Panc1 (cell line): ENCODE results near the gene ADCYAP1R1. TPM values are rescaled to one million over a fixed set of nuclear protein-coding genes. Genes with fewer than 3 reads are reported as not detected.

ENCODE experiments used
- ATAC-seq: fragments of 200-7000 bp; cut with Tn5 transposase; 2 replicates; pipeline ENCODE4 v1.9.1; 2020; ENCODE audit warnings: mild to moderate bottlenecking, moderate library complexity
- BruUV-seq: library from RNA; stranded (reverse); fragments of 400-500 nt; replicated peaks from 2 replicates; lab custom pipeline; 2021; lab: Mats Ljungman, UMichigan
- CTCF ChIA-PET: fragments of 300-600 bp; sonication (Branson Sonifier 250); formaldehyde crosslinking; loops from one replicate; lab custom pipeline; 2022; ENCODE audit warnings: antibody characterized with exemption; lab: Charles Lee
- POLR2A ChIA-PET: fragments of 300-600 bp; sonication (Branson Sonifier 250); formaldehyde crosslinking; loops from one replicate; lab custom pipeline; 2022; ENCODE audit warnings: antibody characterized with exemption; lab: Charles Lee
- DNase-seq: peaks from one replicate; pipeline ENCODE4 v3.0.0-alpha.2; 2010; ENCODE audit warnings: low read depth, low spot score
- H3K27ac ChIP-seq: 2 replicates; pipeline ENCODE4 v1.5.1; 2011; ENCODE audit warnings: mild to moderate bottlenecking, low read length, inconsistent platforms
- H3K27me3 ChIP-seq: fragments of 200-500 bp; sonication (Bioruptor generic); 2 replicates; pipeline ENCODE4 v1.6.0; 2014; ENCODE audit warnings: low read length, inconsistent platforms; ENCODE audit not compliant: control insufficient read depth, insufficient read depth
- H3K36me3 ChIP-seq: fragments of 200-500 bp; sonication (Bioruptor generic); 2 replicates; pipeline ENCODE4 v1.5.1; 2014; ENCODE audit warnings: inconsistent platforms, mild to moderate bottlenecking, low read length, moderate library complexity; ENCODE audit not compliant: control insufficient read depth, insufficient read depth
- H3K4me1 ChIP-seq: 2 replicates; pipeline ENCODE4 v1.5.1; 2011; ENCODE audit warnings: inconsistent platforms, mild to moderate bottlenecking, low read length, moderate library complexity; ENCODE audit not compliant: control insufficient read depth, insufficient read depth
- H3K4me3 ChIP-seq, 2 experiments: 2 replicates each; pipeline ENCODE4 v1.5.1; 2011 to 2012; ENCODE audit warnings: low read depth in 2 of 2, low read length in 2 of 2, mild to moderate bottlenecking in 2 of 2, inconsistent platforms in 1 of 2, moderate library complexity in 1 of 2
- H3K9me3 ChIP-seq: fragments of 200-500 bp; sonication (Bioruptor generic); 2 replicates; pipeline ENCODE4 v1.5.1; 2014; ENCODE audit warnings: low read depth, mild to moderate bottlenecking, inconsistent platforms, low read length, moderate library complexity; ENCODE audit not compliant: control insufficient read depth, insufficient read depth
- POLR2AphosphoS5 ChIP-seq: IDR thresholded peaks from 2 replicates; pipeline ENCODE4 v1.6.1; 2012; ENCODE audit warnings: mild to moderate bottlenecking, low read depth, low read length, moderate library complexity
- SIN3A ChIP-seq: IDR thresholded peaks from 2 replicates; pipeline ENCODE4 v1.6.1; 2012; ENCODE audit warnings: low read depth, mild to moderate bottlenecking, low read length, moderate library complexity, borderline replicate concordance; ENCODE audit not compliant: insufficient read depth
- TCF7L2 ChIP-seq: IDR thresholded peaks from 2 replicates; pipeline ENCODE4 v1.6.1; 2011; ENCODE audit warnings: mild to moderate bottlenecking, low read depth, low read length, inconsistent platforms
- in situ Hi-C: cut with HindIII; loops from 2 replicates; pipeline ENCODE4 v1.10.0; 2016; ENCODE audit warnings: low sequenced_read_pairs, low pct_unique_long_range_greater_than_20kb
- intact Hi-C: fragments of 100-400 bp; cut with micrococcal nuclease; formaldehyde crosslinking; loops from one replicate; pipeline ENCODE4 v1.10.0; 2022; ENCODE audit not compliant: unreplicated experiment
- total RNA-seq: library from RNA; stranded (reverse); gene quantifications from one replicate; pipeline ENCODE4 v1.2.1, GENCODE V29; 2021; ENCODE audit not compliant: unreplicated experiment
- TF ChIP-seq, protein P1 (sequence below): fragments of 450-650 bp; IDR thresholded peaks from 2 replicates; pipeline ENCODE4 v1.5.1; 2017; ENCODE audit warnings: mild to moderate bottlenecking
- TF ChIP-seq, protein P2 (sequence below), 2 experiments: IDR thresholded peaks; 2 replicates each; pipeline ENCODE4 v1.6.1; 2011 to 2012; ENCODE audit warnings: low read depth in 2 of 2, control low read depth in 1 of 2, low read length in 1 of 2, mild to moderate bottlenecking in 1 of 2, moderate library complexity in 1 of 2; ENCODE audit not compliant: insufficient read depth in 1 of 2

Gene ADCYAP1R1
- total RNA-seq, 1 experiment from 2014 or later, result not detected

DNA sequence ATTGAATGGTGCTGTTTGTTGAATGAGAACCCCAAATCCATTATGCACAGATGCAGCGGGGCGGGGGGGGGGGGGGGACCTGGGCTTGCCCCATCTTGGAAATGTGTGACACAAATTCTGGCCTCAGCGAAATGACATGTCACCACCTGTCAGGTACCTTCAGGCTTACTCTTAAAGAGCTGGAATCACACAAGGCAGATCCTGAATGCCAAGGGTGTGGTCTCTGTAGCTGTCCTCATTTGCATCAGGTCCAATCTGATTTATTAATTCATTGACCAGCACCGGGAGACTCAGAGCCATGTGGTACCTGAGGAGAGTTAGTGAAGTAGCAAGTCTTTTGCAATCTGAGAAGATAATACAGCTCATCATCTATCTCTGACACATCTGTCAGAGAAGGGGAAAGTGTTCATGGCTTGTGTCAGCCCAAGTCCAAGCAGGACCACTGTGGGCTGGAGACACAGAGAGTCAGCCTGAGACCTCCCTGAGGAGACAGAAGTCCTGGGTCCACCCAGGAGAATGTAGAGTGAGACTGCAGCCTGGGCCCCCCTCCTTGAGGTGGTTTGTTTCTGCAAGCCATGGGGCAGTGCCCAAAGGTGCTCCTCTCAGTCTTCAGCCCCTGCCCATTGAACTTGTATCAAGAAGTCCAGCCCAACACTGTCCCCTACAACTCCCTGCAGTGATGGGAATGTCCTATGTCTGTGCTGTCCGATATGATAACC, 46.7 kb downstream of the ADCYAP1R1 start:
- Histone ChIP-seq H3K9me3 (no peaks in the 10 kb centered on the region), H3K36me3 (no peaks in the 10 kb centered on the region), H3K4me1 (no peaks in the 10 kb centered on the region), H3K4me3 (no peak overlapping the region), H3K27ac (no peak overlapping the region), H3K27me3 (peaks cover 24% of the 10 kb centered on the region; the same call in 1 of the 2 replicates)
- intact Hi-C loops (no loop called here), in situ Hi-C loops (no loop called here)
- ChIA-PET CTCF (interaction anchor here (0.7 kb wide), 1 partner anchor 83 kb away, joined by 5 read pairs; no protein-coding TSS in a partner anchor), POLR2A (no interaction called here)
- ATAC-seq, result no peak
- TF ChIP-seq, protein P1, sequence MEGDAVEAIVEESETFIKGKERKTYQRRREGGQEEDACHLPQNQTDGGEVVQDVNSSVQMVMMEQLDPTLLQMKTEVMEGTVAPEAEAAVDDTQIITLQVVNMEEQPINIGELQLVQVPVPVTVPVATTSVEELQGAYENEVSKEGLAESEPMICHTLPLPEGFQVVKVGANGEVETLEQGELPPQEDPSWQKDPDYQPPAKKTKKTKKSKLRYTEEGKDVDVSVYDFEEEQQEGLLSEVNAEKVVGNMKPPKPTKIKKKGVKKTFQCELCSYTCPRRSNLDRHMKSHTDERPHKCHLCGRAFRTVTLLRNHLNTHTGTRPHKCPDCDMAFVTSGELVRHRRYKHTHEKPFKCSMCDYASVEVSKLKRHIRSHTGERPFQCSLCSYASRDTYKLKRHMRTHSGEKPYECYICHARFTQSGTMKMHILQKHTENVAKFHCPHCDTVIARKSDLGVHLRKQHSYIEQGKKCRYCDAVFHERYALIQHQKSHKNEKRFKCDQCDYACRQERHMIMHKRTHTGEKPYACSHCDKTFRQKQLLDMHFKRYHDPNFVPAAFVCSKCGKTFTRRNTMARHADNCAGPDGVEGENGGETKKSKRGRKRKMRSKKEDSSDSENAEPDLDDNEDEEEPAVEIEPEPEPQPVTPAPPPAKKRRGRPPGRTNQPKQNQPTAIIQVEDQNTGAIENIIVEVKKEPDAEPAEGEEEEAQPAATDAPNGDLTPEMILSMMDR, result no peak
- TF ChIP-seq, protein P2, sequence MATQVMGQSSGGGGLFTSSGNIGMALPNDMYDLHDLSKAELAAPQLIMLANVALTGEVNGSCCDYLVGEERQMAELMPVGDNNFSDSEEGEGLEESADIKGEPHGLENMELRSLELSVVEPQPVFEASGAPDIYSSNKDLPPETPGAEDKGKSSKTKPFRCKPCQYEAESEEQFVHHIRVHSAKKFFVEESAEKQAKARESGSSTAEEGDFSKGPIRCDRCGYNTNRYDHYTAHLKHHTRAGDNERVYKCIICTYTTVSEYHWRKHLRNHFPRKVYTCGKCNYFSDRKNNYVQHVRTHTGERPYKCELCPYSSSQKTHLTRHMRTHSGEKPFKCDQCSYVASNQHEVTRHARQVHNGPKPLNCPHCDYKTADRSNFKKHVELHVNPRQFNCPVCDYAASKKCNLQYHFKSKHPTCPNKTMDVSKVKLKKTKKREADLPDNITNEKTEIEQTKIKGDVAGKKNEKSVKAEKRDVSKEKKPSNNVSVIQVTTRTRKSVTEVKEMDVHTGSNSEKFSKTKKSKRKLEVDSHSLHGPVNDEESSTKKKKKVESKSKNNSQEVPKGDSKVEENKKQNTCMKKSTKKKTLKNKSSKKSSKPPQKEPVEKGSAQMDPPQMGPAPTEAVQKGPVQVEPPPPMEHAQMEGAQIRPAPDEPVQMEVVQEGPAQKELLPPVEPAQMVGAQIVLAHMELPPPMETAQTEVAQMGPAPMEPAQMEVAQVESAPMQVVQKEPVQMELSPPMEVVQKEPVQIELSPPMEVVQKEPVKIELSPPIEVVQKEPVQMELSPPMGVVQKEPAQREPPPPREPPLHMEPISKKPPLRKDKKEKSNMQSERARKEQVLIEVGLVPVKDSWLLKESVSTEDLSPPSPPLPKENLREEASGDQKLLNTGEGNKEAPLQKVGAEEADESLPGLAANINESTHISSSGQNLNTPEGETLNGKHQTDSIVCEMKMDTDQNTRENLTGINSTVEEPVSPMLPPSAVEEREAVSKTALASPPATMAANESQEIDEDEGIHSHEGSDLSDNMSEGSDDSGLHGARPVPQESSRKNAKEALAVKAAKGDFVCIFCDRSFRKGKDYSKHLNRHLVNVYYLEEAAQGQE (IDR thresholded peaks at IDR 0.05; ENCODE audit: insufficient read depth in 1 of 2, low read depth in 2 of 2, low read length in 1 of 2), result no peak
- no peak for TF ChIP-seq TCF7L2
- no peak for TF ChIP-seq POLR2AphosphoS5
- DNase-seq, result no peak
- no TSS peak for BruUV-seq

DNA sequence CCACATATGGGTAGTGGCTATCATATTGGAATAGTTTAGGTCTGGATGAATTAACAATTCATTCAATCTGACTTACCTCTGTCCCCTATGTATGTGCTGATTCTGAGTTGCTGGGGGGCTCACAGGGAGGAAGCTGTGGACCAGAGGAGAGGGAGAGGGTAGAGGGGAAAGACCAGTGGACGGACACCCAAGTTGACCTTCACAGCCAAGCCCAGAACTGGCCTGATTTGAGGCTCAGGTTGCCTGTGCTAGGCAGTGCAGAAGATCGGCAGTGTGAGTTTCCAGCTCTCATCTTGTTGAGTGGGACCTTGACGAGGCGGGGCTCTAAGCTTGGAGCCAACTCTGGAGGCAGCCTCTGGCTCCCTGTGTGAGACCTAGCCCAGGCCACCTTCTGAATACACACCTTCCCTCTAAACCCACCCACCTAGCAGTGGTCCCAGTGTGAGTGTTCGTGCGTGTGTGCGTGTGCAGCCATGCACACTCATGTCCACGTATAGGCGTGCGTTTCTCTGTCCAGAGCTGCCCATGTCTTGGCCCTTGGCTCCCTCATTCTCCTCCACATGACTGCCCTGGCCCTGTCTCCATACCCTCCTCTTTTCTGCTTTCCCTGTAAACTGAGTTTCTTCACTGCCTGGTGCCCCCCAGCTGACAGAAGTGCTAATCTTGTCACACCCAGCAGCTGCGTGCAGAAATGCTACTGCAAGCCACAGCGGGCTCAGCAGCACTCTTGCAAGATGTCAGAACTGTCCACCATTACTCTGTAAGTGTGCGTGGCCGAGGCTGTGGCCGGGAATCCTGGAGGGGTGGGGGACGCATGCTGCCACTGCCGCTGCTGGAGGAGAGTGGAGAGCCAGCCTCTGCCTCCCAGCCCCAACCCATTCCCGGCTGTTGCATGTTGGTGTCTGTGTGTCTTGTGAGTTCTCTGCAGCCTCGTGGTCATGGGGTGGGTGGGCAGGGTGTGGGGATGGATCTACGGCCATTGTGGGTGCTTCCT, 47.6 kb downstream of the ADCYAP1R1 start:
- intact Hi-C loops, result no loop called here
- no peaks in the 10 kb centered on the region for H3K9me3 ChIP-seq
- TF ChIP-seq TCF7L2 (no peak), POLR2AphosphoS5 (no peak), SIN3A (no peak)
- TF ChIP-seq, protein P2 (IDR thresholded peaks at IDR 0.05; ENCODE audit: insufficient read depth in 1 of 2, low read depth in 2 of 2, low read length in 1 of 2), result no peak
- TF ChIP-seq, protein P1, result no peak
- DNase-seq (no peak), ATAC-seq (no peak)
- no peaks in the 10 kb centered on the region for H3K4me1 ChIP-seq
- in situ Hi-C loops, result no loop called here
- CTCF ChIA-PET, result no interaction called here
- BruUV-seq, result no TSS peak
- H3K27me3 ChIP-seq, result peaks cover 24% of the 10 kb centered on the region; the same call in 1 of the 2 replicates
- H3K4me3 ChIP-seq, result no peak overlapping the region
- no peak overlapping the region for H3K27ac ChIP-seq
- H3K36me3 ChIP-seq, result no peaks in the 10 kb centered on the region
- POLR2A ChIA-PET, result no interaction called here
